C4-2B (cell line): Measurements from ENCODE around the gene TMTC1.

Source experiments
- ZFX ChIP-seq: fragments of 450-650 bp; IDR thresholded peaks from 2 replicates; pipeline ENCODE4 v1.6.1; 2017
- TF ChIP-seq, protein P1 (sequence below): fragments of 450-650 bp; conservative IDR thresholded peaks from 2 replicates; pipeline ENCODE4 v1.5.1; 2017; ENCODE audit warnings: mild to moderate bottlenecking

DNA sequence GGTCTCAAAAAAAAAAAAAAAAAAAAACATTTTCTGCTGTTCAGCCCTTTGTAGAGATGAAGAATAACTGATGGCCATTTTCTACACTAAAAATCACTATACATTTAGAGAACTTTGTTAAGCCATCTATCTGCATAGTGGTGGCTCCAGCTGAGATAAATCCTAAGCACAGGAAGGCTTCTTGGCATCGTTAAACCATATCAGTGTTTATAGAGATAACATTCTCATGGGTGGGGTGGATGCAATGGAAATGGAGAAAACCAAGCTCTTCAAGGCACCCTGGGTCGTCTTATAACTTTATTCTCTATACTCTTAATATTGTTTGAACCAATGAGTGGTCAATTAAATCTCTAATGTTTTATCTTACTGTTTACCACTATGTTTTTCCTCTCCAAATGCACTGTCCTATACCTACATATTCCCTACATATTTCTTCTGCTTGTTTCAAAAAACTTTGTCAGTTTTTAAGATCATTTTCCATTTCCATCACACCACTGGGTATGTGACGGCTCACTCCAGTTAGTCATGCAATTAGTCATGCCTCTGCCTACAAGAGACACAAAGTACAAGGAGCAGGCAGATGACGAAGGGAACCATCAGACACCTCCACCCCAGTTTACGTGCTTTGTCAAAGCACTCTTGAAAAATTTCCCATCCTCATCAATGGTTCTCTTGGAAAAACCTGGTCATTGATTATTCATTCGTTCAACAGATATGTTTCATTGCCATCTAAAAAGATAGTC lies 166.9 kb downstream of the TMTC1 start:
- TF ChIP-seq, protein P1, sequence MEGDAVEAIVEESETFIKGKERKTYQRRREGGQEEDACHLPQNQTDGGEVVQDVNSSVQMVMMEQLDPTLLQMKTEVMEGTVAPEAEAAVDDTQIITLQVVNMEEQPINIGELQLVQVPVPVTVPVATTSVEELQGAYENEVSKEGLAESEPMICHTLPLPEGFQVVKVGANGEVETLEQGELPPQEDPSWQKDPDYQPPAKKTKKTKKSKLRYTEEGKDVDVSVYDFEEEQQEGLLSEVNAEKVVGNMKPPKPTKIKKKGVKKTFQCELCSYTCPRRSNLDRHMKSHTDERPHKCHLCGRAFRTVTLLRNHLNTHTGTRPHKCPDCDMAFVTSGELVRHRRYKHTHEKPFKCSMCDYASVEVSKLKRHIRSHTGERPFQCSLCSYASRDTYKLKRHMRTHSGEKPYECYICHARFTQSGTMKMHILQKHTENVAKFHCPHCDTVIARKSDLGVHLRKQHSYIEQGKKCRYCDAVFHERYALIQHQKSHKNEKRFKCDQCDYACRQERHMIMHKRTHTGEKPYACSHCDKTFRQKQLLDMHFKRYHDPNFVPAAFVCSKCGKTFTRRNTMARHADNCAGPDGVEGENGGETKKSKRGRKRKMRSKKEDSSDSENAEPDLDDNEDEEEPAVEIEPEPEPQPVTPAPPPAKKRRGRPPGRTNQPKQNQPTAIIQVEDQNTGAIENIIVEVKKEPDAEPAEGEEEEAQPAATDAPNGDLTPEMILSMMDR = no peak
- TF ChIP-seq ZFX = no peak
